Measurements from ENCODE around the gene MEMO1. TPM values are rescaled to one million over a fixed set of nuclear protein-coding genes. Genes with fewer than 3 reads are reported as not detected.
"Not testable (repeated sequence)": the region's sequence is repeated elsewhere in the genome, so short reads cannot be mapped to it uniquely, and the experiment has no call there.

Gene MEMO1
- total RNA-seq, 1 experiment from 2014 or later: 78.1 TPM

DNA sequence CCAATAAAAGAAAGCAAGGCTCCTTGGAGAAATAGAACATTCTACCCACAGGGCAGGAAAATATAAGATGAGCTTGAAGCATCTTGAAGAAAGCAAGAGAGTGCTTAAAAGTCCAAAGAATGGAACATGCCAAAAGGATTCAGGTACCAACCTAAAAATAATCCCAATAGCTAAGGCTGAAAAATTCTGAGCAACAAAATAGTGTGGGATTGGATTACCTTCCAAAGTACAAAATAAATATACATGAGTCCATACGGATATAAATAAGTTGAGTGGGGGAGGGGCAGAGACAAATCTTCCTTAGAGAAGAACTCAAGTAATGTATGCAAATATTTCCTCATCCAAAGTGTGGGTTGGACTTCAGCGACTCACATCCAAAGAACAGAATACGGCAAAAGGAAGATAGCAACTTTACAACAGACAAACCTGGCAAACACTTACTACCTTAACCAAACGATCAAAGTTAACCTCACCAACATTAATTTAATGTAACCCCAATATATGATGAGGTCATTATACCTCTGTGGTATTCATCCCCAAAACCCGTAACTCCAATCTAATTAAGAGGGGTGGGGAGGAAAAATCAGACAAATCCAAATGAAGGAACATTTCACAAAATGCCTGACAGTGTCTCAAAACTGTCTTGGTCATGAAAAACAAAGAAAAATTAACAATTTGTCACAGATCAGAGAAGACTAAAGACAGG lies 26.9 kb downstream of the MEMO1 start:
- Histone ChIP-seq H3K4me1 (no peaks in the 10 kb centered on the region), H3K4me3 (no peak overlapping the region), H3K27ac (no peak overlapping the region), H3K27me3 (no peaks in the 10 kb centered on the region), H3K9me3 (replicated peaks) (no peaks in the 10 kb centered on the region), H3K36me3 (peaks cover 5% of the 10 kb centered on the region)
- no peak for DNase-seq

DNA sequence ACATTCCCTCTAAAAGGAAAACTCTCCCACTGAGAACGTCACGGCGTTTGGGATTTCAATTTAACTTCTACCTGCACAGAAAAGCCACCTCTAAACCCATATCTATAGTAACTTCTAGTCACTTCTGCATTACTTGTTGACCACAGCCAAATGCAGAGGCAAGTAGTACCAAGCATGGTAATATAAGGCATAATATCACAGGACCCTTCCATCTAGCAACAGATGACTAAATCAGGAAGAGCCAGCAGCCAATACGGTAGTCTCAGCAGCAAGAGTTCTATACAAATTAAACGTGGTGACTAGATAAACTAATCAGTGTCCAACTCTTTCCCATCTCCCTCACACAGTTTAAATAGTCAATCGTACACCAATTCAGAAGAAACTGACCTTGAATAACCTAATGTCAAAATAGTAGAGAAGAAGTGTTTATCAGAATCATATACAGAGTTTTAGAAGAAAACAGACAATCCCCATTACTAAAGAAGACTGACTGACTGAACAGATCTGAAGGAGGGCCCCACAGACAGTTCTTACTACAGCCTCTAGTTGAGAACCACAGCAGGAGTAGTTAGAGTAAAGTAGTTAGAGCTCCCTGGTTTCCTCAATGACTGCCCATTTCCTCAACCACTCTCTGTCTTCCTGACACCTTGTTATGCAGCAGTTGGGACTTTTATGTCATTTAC lies 30.0 kb downstream of the MEMO1 start:
- H3K27ac ChIP-seq: no peak overlapping the region
- no peak for DNase-seq
- H3K4me1 ChIP-seq: no peaks in the 10 kb centered on the region
- H3K27me3 ChIP-seq: no peaks in the 10 kb centered on the region
- no peaks in the 10 kb centered on the region for H3K9me3 ChIP-seq (replicated peaks)
- no peak overlapping the region for H3K4me3 ChIP-seq
- H3K36me3 ChIP-seq: peaks cover 3% of the 10 kb centered on the region; the same call in 1 of the 2 replicates

DNA sequence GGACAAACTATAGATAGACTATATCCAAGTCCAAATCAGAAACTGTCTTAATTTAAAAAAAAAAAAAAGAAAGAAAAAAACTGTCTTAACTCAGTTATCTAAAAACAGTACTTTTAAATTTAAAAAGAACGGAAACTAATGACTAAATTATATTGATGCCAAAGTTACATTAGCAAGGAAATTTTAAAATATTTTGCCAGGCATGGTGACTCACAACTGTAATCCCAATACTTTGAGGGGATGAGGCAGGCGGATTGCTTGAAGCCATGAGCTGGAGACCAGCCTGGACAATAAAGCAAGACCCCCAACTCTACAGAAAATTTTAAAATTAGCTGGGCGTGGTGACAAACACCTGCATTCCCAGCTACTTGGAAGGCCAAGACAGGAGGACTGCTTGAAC lies 30.9 kb downstream of the MEMO1 start:
- H3K4me1 ChIP-seq: no peaks in the 10 kb centered on the region
- no peak for DNase-seq
- H3K9me3 ChIP-seq (replicated peaks): no peaks in the 10 kb centered on the region
- H3K27ac ChIP-seq: no peak overlapping the region
- no peaks in the 10 kb centered on the region for H3K27me3 ChIP-seq
- no peak overlapping the region for H3K4me3 ChIP-seq
- H3K36me3 ChIP-seq: peaks cover 3% of the 10 kb centered on the region; the same call in 1 of the 2 replicates

DNA sequence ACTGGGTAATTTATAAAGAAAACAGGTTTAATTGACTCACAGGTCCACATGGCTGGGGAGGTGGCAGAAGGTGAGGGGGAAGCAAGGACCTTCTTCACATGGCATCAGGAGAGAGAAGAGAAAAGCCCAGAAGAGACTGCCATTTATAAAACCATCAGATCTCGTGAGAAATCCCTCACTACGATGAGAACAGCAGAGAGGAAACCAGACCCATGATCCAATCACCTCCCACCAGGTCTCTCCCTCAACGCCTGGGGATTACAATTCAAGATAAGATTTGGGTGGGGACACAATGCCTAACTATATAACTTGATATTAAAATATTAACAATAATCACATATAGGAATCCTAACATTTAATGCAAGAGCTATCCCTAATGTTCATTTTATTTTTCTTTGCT lies 31.8 kb downstream of the MEMO1 start:
- H3K4me3 ChIP-seq: no peak overlapping the region
- H3K36me3 ChIP-seq: peaks cover 3% of the 10 kb centered on the region; the same call in 1 of the 2 replicates
- no peaks in the 10 kb centered on the region for H3K27me3 ChIP-seq
- no peaks in the 10 kb centered on the region for H3K9me3 ChIP-seq (replicated peaks)
- H3K4me1 ChIP-seq: no peaks in the 10 kb centered on the region
- DNase-seq: no peak
- no peak overlapping the region for H3K27ac ChIP-seq

DNA sequence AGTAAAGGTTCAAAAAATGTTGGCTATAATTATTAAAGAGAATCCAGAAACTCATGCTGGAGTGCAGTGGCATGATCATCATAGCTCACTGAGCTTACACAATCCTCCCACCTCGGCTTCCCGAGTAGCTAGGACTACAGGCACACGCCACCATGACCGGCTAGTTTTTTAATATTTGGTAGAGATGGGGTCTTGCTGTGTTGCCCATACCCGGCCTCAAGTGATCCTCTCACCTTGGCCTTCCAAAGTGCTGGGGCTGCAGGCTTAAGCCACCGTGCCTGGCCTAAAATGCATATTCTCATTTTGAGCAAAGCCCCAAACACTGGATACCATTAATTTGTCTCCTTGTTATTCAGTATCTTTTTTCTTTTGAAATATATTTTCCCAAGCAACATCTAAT lies 32.4 kb downstream of the MEMO1 start:
- Histone ChIP-seq H3K27me3 (no peaks in the 10 kb centered on the region), H3K27ac (no peak overlapping the region), H3K4me3 (no peak overlapping the region), H3K4me1 (no peaks in the 10 kb centered on the region), H3K36me3 (peaks cover 3% of the 10 kb centered on the region; the same call in 1 of the 2 replicates), H3K9me3 (replicated peaks) (no peaks in the 10 kb centered on the region)
- DNase-seq: no peak

DNA sequence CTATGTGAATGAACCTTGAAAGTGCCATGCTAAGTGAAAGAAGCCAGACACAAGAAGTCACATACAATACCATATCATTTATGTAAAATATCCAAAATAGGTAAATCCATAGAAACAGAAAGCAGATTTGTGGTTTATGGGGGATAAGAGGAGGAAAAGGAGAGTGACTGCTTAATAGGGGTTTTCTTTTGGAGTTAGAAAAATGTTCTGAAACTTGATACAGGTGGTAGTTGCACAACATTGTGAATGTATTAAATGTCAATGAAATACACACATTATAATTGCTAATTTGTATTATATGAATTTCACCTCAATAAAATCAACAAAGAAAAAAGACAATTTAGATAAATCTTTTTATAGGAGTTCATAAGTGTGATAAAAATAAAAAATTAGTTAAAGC lies 37.1 kb downstream of the MEMO1 start:
- no peaks in the 10 kb centered on the region for H3K4me1 ChIP-seq
- DNase-seq: no peak
- no peaks in the 10 kb centered on the region for H3K9me3 ChIP-seq (replicated peaks)
- no peak overlapping the region for H3K27ac ChIP-seq
- H3K4me3 ChIP-seq: no peak overlapping the region
- peaks cover 2% of the 10 kb centered on the region for H3K36me3 ChIP-seq
- H3K27me3 ChIP-seq: no peaks in the 10 kb centered on the region

DNA sequence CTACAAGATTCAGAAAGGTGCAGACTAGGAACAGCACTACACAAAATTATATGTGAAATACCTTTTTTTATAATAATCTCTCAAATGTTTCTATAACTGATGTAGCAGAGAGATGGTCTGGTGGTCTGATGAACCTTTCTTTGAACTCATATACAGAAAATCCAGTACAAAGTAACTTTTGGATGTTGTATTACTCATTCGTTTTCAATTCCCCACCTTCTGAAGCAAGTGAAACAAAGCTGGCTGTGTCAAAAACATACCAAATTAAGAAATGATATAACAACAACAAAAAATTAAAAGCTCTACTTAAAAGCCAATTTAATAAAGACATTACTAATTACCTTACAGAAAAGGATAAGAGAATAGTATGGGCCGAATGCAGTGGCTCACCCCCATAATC lies 38.7 kb downstream of the MEMO1 start:
- Histone ChIP-seq H3K27ac (no peak overlapping the region), H3K36me3 (peaks cover 5% of the 10 kb centered on the region)
- DNase-seq: no peak

DNA sequence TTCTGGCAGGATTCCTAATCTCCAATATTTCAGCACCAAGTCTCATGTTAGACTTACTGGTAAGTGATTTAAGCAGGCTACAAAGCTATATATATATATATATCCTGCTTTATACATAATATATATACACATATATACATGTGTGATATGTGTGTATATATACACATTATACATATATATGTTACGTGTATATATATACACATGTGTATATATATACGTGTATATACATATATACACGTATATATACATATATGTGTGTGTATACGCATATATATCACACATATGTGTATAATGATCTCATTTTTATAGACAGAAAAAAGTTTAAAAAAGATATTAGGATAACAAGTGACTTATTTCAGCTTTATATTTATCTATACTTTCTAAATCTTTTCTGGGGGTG lies 41.6 kb downstream of the MEMO1 start:
- DNase-seq: no peak
- Histone ChIP-seq H3K4me1 (no peaks in the 10 kb centered on the region), H3K27me3 (no peaks in the 10 kb centered on the region), H3K4me3 (no peak overlapping the region), H3K36me3 (peaks cover 5% of the 10 kb centered on the region), H3K9me3 (replicated peaks) (no peaks in the 10 kb centered on the region), H3K27ac (no peak overlapping the region)

More for the DNA sequence above, 38.7 kb downstream of the MEMO1 start:
- no peaks in the 10 kb centered on the region for H3K4me1 ChIP-seq
- H3K9me3 ChIP-seq (replicated peaks): no peaks in the 10 kb centered on the region
- H3K4me3 ChIP-seq: no peak overlapping the region
- H3K27me3 ChIP-seq: no peaks in the 10 kb centered on the region

DNA sequence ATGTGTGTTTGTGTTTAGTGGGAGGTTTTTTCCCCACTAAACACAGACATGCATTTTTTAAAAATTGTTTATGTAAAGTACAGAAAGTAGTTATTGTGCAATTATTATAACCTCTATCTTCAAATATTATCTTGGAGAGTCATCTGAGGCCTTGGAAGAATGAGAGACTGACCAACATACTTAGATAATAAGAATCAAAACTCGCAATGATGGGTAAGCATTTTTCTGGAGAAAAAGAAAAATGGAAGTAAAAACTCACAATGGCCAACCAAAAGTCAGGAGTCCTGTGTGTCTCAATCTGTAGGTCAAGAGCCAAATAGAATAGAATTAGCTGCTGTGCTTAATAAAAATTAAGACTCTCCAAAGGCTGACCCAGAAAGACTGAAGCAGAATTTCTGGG lies 43.0 kb downstream of the MEMO1 start:
- H3K27ac ChIP-seq: no peak overlapping the region
- H3K27me3 ChIP-seq: no peaks in the 10 kb centered on the region
- H3K9me3 ChIP-seq (replicated peaks): no peaks in the 10 kb centered on the region
- no peaks in the 10 kb centered on the region for H3K4me1 ChIP-seq
- DNase-seq: no peak
- H3K4me3 ChIP-seq: no peak overlapping the region
- H3K36me3 ChIP-seq: peaks cover 9% of the 10 kb centered on the region

DNA sequence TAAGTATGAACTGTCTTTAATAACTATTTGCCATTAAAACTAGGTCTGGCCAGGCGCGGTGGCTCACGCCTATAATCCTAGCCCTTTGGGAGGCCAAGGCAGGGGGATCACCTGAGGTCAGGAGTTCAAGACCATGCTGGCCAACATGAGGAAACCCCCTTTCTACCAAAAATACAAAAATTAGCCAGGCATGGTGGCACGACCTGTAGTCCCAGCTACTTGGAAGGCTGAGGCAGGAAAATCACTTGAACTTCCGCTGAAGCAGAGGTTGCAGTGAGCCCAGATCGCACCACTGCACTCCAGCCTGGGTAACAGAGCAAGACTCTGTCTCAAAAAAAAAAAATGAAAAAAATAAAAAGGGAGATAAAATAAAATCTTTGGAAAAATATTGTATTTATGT lies 44.4 kb downstream of the MEMO1 start:
- H3K4me3 ChIP-seq; H3K36me3 ChIP-seq; H3K27ac ChIP-seq; H3K27me3 ChIP-seq; H3K9me3 ChIP-seq (replicated peaks); H3K4me1 ChIP-seq; DNase-seq: not testable (repeated sequence)

DNA sequence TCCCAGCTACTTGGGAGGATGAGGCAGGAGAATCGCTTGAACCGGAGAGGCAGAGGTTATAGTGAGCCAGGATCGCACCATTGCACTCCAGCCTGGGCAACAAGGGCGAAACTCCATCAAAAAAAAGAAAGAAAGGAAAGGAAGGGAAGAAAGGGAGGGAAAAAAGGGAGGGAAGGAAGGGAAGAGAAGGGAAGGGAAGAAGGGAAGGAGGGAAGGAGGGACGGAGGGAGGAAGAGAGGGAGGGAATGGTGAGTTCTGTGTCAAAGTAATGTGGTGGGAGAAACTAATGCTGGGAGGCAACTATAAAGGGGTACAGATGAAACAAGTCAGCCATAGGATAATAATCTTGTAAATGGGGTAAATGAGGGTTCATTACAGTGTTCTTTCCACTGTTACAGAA lies 45.7 kb downstream of the MEMO1 start:
- Histone ChIP-seq H3K9me3 (replicated peaks) (no peaks in the 10 kb centered on the region), H3K4me1 (no peaks in the 10 kb centered on the region), H3K4me3 (no peak overlapping the region), H3K36me3 (peaks cover 7% of the 10 kb centered on the region; the same call in 1 of the 2 replicates), H3K27me3 (no peaks in the 10 kb centered on the region), H3K27ac (no peak overlapping the region)
- no peak for DNase-seq

DNA sequence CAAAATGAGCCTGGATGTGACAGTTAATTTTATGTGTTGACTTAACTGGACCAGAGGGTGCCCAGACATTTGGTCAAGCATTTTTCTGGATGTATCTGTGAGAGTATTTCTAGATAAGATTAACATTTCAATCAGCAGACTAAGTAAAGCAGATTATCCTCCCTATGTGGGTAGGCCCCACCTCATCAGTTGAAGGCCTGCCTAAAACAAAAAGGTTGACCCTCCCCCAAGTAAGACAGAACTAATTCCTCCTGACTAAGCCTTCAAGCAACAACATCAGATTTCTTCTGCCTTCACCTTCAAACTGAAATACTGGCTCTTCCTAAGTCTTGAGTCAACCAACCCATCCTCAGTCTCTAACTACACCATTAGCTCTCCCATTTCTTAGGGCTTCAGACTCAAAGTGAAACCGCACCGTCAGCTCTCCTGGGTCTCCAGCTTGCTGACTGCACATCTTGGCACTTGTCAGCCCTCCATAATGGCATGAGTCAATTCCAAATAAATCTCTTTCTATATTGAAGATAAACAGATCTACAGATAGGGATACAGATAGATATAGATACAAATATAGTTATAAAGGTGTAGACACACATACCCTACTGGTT lies 47.9 kb downstream of the MEMO1 start:
- no peaks in the 10 kb centered on the region for H3K9me3 ChIP-seq (replicated peaks)
- H3K36me3 ChIP-seq: peaks cover 4% of the 10 kb centered on the region; the same call in 1 of the 2 replicates
- H3K4me3 ChIP-seq: no peak overlapping the region
- no peak overlapping the region for H3K27ac ChIP-seq
- DNase-seq: no peak
- no peaks in the 10 kb centered on the region for H3K27me3 ChIP-seq
- H3K4me1 ChIP-seq: no peaks in the 10 kb centered on the region

DNA sequence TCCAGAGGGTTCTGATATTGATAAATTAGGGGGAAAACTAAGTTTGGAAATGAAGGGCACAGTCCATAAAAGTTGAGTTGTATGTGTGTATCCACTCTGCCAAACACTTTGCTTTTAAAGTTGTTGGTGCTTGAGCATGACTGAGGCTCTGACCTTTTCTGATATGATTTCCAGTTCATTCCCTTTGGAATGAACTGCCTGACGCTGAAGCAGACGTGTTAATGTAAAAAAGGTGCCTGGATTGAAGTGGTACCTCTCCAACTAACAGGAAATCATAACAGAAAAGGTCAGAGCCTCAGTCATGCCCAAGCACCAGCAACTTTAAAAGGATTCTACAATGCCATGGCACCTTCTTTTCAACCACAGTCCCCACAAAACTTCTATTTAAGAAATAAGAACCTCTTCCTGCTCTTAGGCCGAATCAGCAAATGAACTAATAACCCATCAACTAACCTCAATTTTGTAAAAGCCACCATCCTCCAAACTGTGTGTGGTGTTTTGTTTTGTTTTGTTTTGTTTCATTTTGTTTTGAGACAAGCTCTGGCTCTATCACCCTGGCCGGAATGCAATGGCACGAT lies 52.6 kb downstream of the MEMO1 start:
- Histone ChIP-seq H3K4me3 (no peak overlapping the region), H3K27me3 (no peaks in the 10 kb centered on the region), H3K27ac (no peak overlapping the region), H3K4me1 (no peaks in the 10 kb centered on the region), H3K36me3 (no peaks in the 10 kb centered on the region; the same call in 1 of the 2 replicates), H3K9me3 (replicated peaks) (no peaks in the 10 kb centered on the region)
- no peak for DNase-seq

DNA sequence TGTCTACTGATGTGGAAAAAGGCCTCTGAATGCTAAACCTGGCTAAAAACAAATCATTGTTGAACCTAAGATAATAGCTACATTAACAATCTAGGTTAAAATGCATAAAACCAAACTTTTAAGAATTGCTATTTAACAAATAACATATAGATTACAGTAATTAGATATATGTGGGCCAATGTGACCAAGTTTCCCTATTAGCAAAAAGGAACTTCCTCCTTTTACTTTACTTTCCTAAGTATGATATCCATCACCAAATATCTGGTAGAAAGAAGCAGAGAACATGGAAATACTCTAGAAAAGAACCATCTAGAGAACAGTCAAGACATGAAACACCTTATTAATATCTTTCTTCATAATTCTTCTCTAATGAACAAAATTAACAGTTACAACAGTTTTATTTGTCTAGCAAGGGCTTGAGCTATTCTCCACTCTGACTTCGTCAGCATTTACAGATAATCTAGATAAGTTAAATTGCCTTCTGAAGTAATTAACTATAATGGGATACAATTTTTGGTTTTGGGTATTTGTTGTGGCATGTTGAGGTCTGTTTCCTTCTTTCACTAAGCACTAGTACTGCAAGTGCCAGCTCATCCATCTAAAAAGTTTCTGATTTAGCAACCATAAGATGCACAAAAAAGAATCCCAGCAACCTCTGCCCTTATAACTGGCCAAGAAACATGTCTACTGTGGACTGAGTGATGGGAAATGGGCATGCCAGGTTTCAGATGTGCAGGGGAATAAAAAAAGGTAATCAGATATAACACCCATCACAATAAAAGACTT lies 53.3 kb downstream of the MEMO1 start:
- Histone ChIP-seq H3K27ac (no peak overlapping the region), H3K4me1 (no peaks in the 10 kb centered on the region), H3K9me3 (replicated peaks) (no peaks in the 10 kb centered on the region), H3K27me3 (no peaks in the 10 kb centered on the region), H3K4me3 (no peak overlapping the region), H3K36me3 (no peaks in the 10 kb centered on the region; the same call in 1 of the 2 replicates)
- no peak for DNase-seq

Data from SJCRH30 (cell line).